ENCODE measurements around the gene PLXNC1. TPM values are rescaled to one million over a fixed set of nuclear protein-coding genes. Genes with fewer than 3 reads are reported as not detected.

The PLXNC1 gene
- total and polyA plus RNA-seq, 3 donors from 2014 or later, result 36.5 to 201 (median 96.5) TPM

DNA sequence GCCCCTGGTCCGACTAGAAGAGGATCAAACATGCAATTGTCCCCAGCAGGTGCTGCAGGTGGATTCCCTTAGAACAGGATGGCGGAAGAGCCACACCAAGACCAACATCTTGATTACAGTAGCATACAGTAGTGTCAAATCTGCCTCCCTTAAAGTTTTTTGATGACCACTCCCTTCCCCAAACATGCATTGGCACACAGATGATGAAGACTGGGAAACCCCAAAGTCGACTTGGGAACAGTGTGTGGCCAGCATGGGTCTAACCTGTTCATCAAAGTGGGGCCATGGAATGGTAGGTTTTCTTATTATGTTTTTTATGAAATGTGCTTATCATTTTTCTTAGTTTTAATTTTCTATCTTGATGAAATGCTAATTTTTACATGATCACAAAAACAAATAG is 8.8 kb downstream of the PLXNC1 start:
- no peak overlapping the region for H3K27ac ChIP-seq
- 96 to 100% methylated on average over 3 of the region's 3 CpGs for WGBS, 2 donors
- no peaks in the 10 kb centered on the region for H3K36me3 ChIP-seq (ENCODE audit: low read depth, missing control alignments)
- DNase-seq, result no peak
- intact Hi-C loops (cut with DNase I; ENCODE audit: low total_unique reads), result no loop called here
- H3K9me3 ChIP-seq, result no peaks in the 10 kb centered on the region
- no peak overlapping the region for H3K4me3 ChIP-seq
- TF ChIP-seq, protein P1, sequence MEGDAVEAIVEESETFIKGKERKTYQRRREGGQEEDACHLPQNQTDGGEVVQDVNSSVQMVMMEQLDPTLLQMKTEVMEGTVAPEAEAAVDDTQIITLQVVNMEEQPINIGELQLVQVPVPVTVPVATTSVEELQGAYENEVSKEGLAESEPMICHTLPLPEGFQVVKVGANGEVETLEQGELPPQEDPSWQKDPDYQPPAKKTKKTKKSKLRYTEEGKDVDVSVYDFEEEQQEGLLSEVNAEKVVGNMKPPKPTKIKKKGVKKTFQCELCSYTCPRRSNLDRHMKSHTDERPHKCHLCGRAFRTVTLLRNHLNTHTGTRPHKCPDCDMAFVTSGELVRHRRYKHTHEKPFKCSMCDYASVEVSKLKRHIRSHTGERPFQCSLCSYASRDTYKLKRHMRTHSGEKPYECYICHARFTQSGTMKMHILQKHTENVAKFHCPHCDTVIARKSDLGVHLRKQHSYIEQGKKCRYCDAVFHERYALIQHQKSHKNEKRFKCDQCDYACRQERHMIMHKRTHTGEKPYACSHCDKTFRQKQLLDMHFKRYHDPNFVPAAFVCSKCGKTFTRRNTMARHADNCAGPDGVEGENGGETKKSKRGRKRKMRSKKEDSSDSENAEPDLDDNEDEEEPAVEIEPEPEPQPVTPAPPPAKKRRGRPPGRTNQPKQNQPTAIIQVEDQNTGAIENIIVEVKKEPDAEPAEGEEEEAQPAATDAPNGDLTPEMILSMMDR (IDR thresholded peaks at IDR 0.05), result no peak
- no peak for TF ChIP-seq POLR2A (IDR thresholded peaks at IDR 0.05)
- H3K27me3 ChIP-seq, result no peaks in the 10 kb centered on the region
- H3K4me1 ChIP-seq, result no peaks in the 10 kb centered on the region

DNA sequence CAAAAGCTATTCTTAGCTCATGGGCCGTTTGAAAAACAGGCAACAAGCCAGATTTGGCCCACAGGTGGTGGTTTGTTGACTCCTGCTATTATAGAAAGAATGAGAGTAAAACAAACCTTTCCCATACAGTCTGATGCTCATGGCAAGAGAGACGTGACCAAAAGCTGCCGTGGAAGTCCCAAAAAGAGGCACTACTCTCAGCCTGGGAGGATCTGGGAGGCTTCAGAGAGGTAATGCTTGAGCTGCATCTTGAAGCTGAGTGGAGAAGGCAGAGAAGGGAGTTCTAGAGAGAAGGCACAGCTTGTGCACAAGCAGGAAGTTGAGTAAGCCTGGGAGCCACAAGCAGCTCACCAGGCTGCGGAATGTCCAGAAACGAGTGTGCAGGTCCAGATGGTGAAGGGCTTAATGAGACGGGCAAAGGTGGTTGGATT is 9.6 kb downstream of the PLXNC1 start:
- H3K36me3 ChIP-seq (ENCODE audit: low read depth, missing control alignments), result no peaks in the 10 kb centered on the region
- H3K4me3 ChIP-seq, result no peak overlapping the region
- DNase-seq, result no peak
- no peaks in the 10 kb centered on the region for H3K27me3 ChIP-seq
- no peak overlapping the region for H3K27ac ChIP-seq
- no peaks in the 10 kb centered on the region for H3K4me1 ChIP-seq
- TF ChIP-seq POLR2A (IDR thresholded peaks at IDR 0.05), result no peak
- TF ChIP-seq, protein P1 (IDR thresholded peaks at IDR 0.05), result no peak
- intact Hi-C loops (cut with DNase I; ENCODE audit: low total_unique reads), result no loop called here
- WGBS, 2 donors, result 73 to 85% methylated on average over 6 of the region's 6 CpGs
- H3K9me3 ChIP-seq, result no peaks in the 10 kb centered on the region

DNA sequence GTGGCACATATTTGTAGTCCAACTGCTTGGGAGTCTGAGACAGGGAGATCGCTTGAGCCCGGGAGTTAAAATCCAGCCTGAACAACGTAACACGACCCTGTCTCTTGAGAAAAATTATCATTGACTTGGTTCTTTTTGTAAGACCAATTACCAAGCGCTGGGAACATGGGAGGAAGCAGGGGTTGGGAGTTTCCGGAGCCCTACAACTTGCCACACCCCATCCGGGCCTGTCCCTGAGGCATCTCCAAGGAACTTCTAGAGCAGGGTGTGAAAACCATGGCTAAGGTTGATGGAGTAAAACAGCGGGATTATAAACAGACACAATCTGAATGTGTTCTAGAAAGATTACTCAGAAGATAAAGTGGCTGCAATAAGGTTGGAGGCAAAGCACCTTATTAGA is 10.3 kb downstream of the PLXNC1 start:
- Histone ChIP-seq H3K4me1 (no peaks in the 10 kb centered on the region), H3K27ac (no peak overlapping the region), H3K4me3 (no peak overlapping the region), H3K27me3 (no peaks in the 10 kb centered on the region), H3K9me3 (no peaks in the 10 kb centered on the region), H3K36me3 (ENCODE audit: low read depth, missing control alignments) (no peaks in the 10 kb centered on the region)
- WGBS, 2 donors, result 92 to 94% methylated on average over 8 of the region's 8 CpGs
- DNase-seq, result no peak
- intact Hi-C loops (cut with DNase I; ENCODE audit: low total_unique reads), result no loop called here
- TF ChIP-seq, protein P1 (IDR thresholded peaks at IDR 0.05), result no peak
- no peak for TF ChIP-seq POLR2A (IDR thresholded peaks at IDR 0.05)

DNA sequence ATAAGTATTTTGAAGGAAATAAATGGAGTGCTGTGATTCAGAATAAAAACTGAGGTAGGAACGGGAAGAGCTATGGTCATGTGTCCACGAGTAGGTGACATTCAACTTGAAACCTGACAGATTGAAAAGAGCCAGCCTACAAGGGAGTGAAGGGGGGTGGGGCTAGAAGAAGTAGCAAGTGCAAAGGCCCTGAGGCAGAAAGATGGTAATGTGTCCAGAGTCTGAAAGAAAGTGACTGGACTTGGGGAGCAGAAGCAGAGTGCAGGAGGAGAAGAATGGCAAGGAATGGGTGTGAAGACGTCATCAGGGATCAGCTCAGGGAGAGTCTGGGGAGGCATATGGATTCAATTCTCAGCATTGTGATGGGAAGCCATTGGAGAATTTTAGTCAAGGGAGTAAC is 13.7 kb downstream of the PLXNC1 start:
- no peak overlapping the region for H3K4me3 ChIP-seq
- H3K27me3 ChIP-seq, result no peaks in the 10 kb centered on the region
- no peaks in the 10 kb centered on the region for H3K9me3 ChIP-seq
- WGBS, 2 donors, result 95 to 96% methylated on average over 3 of the region's 3 CpGs
- no peaks in the 10 kb centered on the region for H3K36me3 ChIP-seq (ENCODE audit: low read depth, missing control alignments)
- no peak for TF ChIP-seq POLR2A (IDR thresholded peaks at IDR 0.05)
- TF ChIP-seq, protein P1 (IDR thresholded peaks at IDR 0.05), result no peak
- H3K4me1 ChIP-seq, result no peaks in the 10 kb centered on the region
- no peak overlapping the region for H3K27ac ChIP-seq
- no peak for DNase-seq
- intact Hi-C loops (cut with DNase I; ENCODE audit: low total_unique reads), result no loop called here

DNA sequence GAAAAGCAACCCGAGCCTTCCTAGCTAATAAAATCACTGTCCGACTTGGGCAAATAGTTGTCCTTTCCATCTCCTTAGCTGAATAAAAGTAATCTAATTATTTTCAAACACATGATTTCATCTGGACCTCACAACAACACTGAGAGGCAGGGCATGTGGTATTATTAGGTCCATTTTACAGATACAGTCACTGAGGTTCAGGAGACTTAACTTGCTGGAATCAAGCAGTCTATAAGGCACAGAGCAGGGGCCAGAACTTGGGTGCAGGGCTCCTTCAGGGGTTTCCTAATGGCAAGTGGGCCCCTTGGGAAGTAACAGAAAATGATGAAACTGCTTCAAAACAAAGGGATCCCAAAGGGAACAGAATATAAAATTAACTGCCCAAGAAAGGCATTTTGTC is 15.5 kb downstream of the PLXNC1 start:
- H3K4me3 ChIP-seq, result no peak overlapping the region
- 94 to 97% methylated on average over 2 of the region's 2 CpGs for WGBS, 2 donors
- H3K27me3 ChIP-seq, result no peaks in the 10 kb centered on the region
- H3K4me1 ChIP-seq, result no peaks in the 10 kb centered on the region
- no peak overlapping the region for H3K27ac ChIP-seq
- intact Hi-C loops (cut with DNase I; ENCODE audit: low total_unique reads), result no loop called here
- no peak for DNase-seq
- no peaks in the 10 kb centered on the region for H3K9me3 ChIP-seq
- H3K36me3 ChIP-seq (ENCODE audit: low read depth, missing control alignments), result no peaks in the 10 kb centered on the region
- no peak for TF ChIP-seq POLR2A (IDR thresholded peaks at IDR 0.05)
- TF ChIP-seq, protein P1 (IDR thresholded peaks at IDR 0.05), result no peak
